NCI-H1092 treated with DMSO at 0.1 percent for 48 hours (cell line): ENCODE data around the gene B3GNT4.
"Not testable (repeated sequence)": the region's sequence is repeated elsewhere in the genome, so short reads cannot be mapped to it uniquely, and the experiment has no call there.

Experiments used
- DNase-seq: peaks from one replicate; lab custom pipeline; 2025; lab: John Stamatoyannopoulos, UW

The B3GNT4 gene

GRCh38 chr12:122203301-122204166 is at the start of gene B3GNT4:
Gene B3GNT4 (plus strand): TSS chr12:122203709. CDS start chr12:122204619, 910 bp downstream.
- DNase-seq: peak; percentile 18

- DNase-seq: no peak
Measured at GRCh38 chr12:122155705-122156104, 47.8 kb upstream of the B3GNT4 start.

GRCh38 chr12:122158700-122159285 is 44.7 kb upstream of the B3GNT4 start:
- no peak for DNase-seq

- peak; percentile 11 for DNase-seq
Measured at GRCh38 chr12:122159882-122160281, 43.6 kb upstream of the B3GNT4 start.

GRCh38 chr12:122160761-122161160 is 42.7 kb upstream of the B3GNT4 start:
- no peak for DNase-seq

- no peak for DNase-seq
Measured at GRCh38 chr12:122161682-122162081, 41.8 kb upstream of the B3GNT4 start.

GRCh38 chr12:122162976-122163375 is 40.5 kb upstream of the B3GNT4 start:
- no peak for DNase-seq

GRCh38 chr12:122166422-122167349 is 36.8 kb upstream of the B3GNT4 start:
- no peak for DNase-seq

- DNase-seq: no peak
Measured at GRCh38 chr12:122167356-122167925, 36.1 kb upstream of the B3GNT4 start.

- no peak for DNase-seq
Measured at GRCh38 chr12:122168492-122168891, 35.0 kb upstream of the B3GNT4 start.

- DNase-seq: no peak
Measured at GRCh38 chr12:122171399-122171798, 32.1 kb upstream of the B3GNT4 start.

- no peak for DNase-seq
Measured at GRCh38 chr12:122172262-122172939, 31.1 kb upstream of the B3GNT4 start.

- DNase-seq: no peak
Measured at GRCh38 chr12:122174155-122174845, 29.2 kb upstream of the B3GNT4 start, which contains the start of gene IL31. Gene IL31 (minus strand): TSS chr12:122174221. CDS start chr12:122174172, 49 bp downstream.

- DNase-seq: not testable (repeated sequence)
Measured at GRCh38 chr12:122176473-122176872, 27.0 kb upstream of the B3GNT4 start.

- DNase-seq: peak; percentile 42
Measured at GRCh38 chr12:122182887-122183587, 20.5 kb upstream of the B3GNT4 start, which contains the start of gene LRRC43. Gene LRRC43 (plus strand): TSS chr12:122183123. CDS start chr12:122183145, 22 bp downstream.

- no peak for DNase-seq
Measured at GRCh38 chr12:122183588-122183940, 19.9 kb upstream of the B3GNT4 start.

- DNase-seq: no peak
Measured at GRCh38 chr12:122184517-122184916, 19.0 kb upstream of the B3GNT4 start.

- DNase-seq: no peak
Measured at GRCh38 chr12:122185079-122185478, 18.4 kb upstream of the B3GNT4 start.

GRCh38 chr12:122185494-122186082 is 17.9 kb upstream of the B3GNT4 start:
- no peak for DNase-seq

- DNase-seq: no peak
Measured at GRCh38 chr12:122187466-122187865, 16.0 kb upstream of the B3GNT4 start.
